Endothelial cell (in vitro differentiated cells): ENCODE measurements around the gene VWF. TPM values are rescaled to one million over a fixed set of nuclear protein-coding genes. Genes with fewer than 3 reads are reported as not detected.

Experiments
- DNase-seq: peaks from one replicate; pipeline ENCODE4 v3.0.0; 2021; ENCODE audit warnings: low spot score
- H3K27ac Mint-ChIP-seq: one replicate; pipeline ENCODE4 v1.8.0; 2021; ENCODE audit warnings: mixed read lengths, inconsistent platforms; ENCODE audit not compliant: unreplicated experiment
- H3K27me3 Mint-ChIP-seq: one replicate; pipeline ENCODE4 v1.8.0; 2021; ENCODE audit warnings: mild to moderate bottlenecking, moderate library complexity, mixed read lengths, inconsistent platforms; ENCODE audit not compliant: unreplicated experiment
- H3K36me3 Mint-ChIP-seq: one replicate; pipeline ENCODE4 v1.8.0; 2021; ENCODE audit warnings: mild to moderate bottlenecking, low read depth, mixed read lengths, inconsistent platforms; ENCODE audit not compliant: unreplicated experiment
- H3K4me1 Mint-ChIP-seq: one replicate; pipeline ENCODE4 v1.8.0; 2021; ENCODE audit warnings: mild to moderate bottlenecking, mixed read lengths, inconsistent platforms; ENCODE audit not compliant: unreplicated experiment
- H3K4me3 Mint-ChIP-seq: one replicate; pipeline ENCODE4 v1.8.0; 2021; ENCODE audit warnings: mild to moderate bottlenecking, mixed read lengths, inconsistent platforms; ENCODE audit not compliant: unreplicated experiment
- H3K9me3 Mint-ChIP-seq: one replicate; pipeline ENCODE4 v1.8.0; 2021; ENCODE audit warnings: mixed read lengths, inconsistent platforms; ENCODE audit not compliant: unreplicated experiment
- total RNA-seq: library from RNA; stranded (reverse); fragmentation: NEBNext Ultra II Directional; extraction: Animal tissue kit (Norgen Biotek cat#: 25700); gene quantifications from one replicate; pipeline ENCODE4 v1.2.1, GENCODE V29; 2021; ENCODE audit not compliant: unreplicated experiment
- TF ChIP-seq, protein P1 (sequence below): fragments of 200-600 bp; sonication (generic); IDR thresholded peaks from one replicate; pipeline ENCODE4 v1.5.0; 2021; ENCODE audit warnings: antibody characterized with exemption; ENCODE audit not compliant: unreplicated experiment

Gene VWF
- total RNA-seq, 1 donor from 2014 or later = 56.0 TPM

DNA sequence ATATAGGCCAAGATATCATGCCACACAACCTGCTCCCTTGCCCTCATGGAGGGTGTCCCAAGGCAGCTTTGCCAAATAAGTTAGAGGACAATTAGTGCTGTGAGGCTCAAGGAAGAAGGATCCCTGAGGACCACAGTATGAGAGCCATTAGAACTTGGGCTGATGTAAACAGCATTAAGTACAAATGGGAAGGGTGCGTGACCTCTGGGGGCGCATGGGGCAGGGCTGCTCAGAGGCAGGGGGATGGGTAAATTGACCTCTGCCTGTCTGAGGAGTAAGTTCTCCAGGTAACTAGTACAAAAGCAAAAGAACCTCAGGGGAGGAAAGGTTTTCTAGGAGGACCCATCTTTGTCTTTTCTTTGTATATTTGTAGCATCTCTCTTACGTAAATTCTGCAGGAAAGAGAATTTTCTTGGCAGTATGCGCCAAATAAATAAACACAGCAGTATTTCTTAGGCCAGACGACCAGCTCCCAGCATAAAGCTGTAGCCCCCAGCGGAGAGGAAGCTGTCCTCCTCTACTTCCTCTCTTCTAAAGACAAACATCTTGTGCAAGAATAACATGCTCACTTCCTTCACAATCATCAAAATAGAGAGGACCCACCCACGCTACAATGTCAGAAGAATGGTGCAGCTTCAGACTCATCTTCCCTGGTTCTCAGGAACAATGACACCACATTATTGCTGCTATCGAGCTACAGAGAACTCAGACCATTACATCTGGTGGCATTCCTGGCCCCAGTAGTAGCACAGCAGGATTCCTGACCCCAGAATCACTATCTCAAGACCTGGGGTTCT is 16.4 kb upstream of the VWF start:
- H3K4me3 Mint-ChIP-seq = no peak overlapping the region

DNA sequence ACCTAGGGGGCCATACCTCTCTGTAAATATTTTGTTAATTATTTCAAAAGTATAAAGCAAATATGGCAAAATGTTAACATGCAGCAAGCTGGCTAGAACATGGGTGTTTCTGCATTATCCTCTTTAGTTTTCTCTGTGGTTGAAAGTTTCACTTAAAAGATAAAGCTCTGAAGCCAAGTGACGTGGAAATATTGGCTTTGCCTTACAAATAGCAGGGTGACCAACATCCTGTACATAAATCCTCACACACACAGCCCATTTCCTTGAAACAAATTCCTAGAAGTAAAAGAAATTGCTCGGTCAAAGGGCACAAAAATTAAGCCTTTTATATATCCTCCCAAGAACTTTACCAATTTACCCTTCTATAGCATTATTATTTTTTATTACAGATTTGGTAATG is 10.6 kb upstream of the VWF start:
- Mint-ChIP-seq H3K4me3 (no peak overlapping the region), H3K9me3 (no peaks in the 10 kb centered on the region), H3K4me1 (peaks cover 7% of the 10 kb centered on the region), H3K27ac (no peak overlapping the region), H3K36me3 (peaks cover 3% of the 10 kb centered on the region), H3K27me3 (peaks cover 3% of the 10 kb centered on the region)
- TF ChIP-seq, protein P1, sequence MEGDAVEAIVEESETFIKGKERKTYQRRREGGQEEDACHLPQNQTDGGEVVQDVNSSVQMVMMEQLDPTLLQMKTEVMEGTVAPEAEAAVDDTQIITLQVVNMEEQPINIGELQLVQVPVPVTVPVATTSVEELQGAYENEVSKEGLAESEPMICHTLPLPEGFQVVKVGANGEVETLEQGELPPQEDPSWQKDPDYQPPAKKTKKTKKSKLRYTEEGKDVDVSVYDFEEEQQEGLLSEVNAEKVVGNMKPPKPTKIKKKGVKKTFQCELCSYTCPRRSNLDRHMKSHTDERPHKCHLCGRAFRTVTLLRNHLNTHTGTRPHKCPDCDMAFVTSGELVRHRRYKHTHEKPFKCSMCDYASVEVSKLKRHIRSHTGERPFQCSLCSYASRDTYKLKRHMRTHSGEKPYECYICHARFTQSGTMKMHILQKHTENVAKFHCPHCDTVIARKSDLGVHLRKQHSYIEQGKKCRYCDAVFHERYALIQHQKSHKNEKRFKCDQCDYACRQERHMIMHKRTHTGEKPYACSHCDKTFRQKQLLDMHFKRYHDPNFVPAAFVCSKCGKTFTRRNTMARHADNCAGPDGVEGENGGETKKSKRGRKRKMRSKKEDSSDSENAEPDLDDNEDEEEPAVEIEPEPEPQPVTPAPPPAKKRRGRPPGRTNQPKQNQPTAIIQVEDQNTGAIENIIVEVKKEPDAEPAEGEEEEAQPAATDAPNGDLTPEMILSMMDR = no peak
- DNase-seq = no peak

More for the DNA sequence above, 16.4 kb upstream of the VWF start:
- Mint-ChIP-seq H3K36me3 (peaks cover 3% of the 10 kb centered on the region), H3K27me3 (peaks cover 2% of the 10 kb centered on the region), H3K4me1 (peaks cover 32% of the 10 kb centered on the region), H3K9me3 (no peaks in the 10 kb centered on the region), H3K27ac (peak overlapping the region; percentile 90)
- DNase-seq = no peak
- TF ChIP-seq, protein P1 = no peak

DNA sequence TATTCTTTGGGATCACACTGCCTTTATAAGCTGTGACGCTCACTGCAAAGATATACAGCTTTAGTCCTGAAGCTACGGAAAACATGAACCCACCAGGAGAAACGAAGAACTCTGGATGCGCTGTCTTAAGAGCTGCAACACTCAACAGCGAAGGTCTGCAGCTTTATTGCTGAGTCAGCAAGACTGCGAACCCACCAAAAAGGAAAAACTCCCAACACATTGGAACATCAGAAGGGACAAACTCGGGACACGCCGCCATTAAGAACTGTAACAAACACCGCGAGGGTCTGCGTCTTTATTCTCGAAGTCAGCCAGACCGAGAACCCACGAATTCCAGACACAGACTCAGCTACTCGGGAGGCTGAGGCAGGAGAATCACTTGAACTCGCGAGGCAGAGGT is 9.2 kb upstream of the VWF start:
- peaks cover 3% of the 10 kb centered on the region for H3K4me1 Mint-ChIP-seq
- no peak for DNase-seq

DNA sequence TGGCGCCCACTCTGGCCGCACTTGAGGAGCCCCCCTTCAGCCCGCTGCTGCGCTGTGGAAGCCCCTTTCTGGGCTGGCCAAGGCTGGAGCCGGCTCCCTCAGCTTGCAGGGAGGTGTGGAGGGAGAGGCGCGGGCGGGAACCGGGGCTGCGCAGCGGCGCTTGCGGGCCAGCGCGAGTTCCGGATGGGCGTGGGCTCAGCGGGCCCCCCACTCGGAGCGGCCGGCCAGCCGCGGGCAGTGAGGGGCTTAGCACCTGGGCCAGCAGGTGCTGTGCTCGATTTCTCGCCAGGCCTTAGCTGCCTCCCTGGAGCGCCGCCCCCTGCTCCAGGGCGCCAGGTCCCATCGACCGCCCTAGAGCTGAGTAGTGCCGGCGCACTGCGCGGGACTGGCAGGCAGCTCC is 8.0 kb upstream of the VWF start:
- no peak overlapping the region for H3K27ac Mint-ChIP-seq
- H3K36me3 Mint-ChIP-seq = peaks cover 3% of the 10 kb centered on the region
- TF ChIP-seq, protein P1 = no peak
- no peaks in the 10 kb centered on the region for H3K9me3 Mint-ChIP-seq
- peaks cover 11% of the 10 kb centered on the region for H3K4me1 Mint-ChIP-seq
- H3K4me3 Mint-ChIP-seq = no peak overlapping the region
- DNase-seq = no peak
- H3K27me3 Mint-ChIP-seq = peaks cover 3% of the 10 kb centered on the region

More for the DNA sequence above, 9.2 kb upstream of the VWF start:
- H3K27ac Mint-ChIP-seq = no peak overlapping the region
- no peak overlapping the region for H3K4me3 Mint-ChIP-seq
- TF ChIP-seq, protein P1 = no peak
- H3K36me3 Mint-ChIP-seq = peaks cover 3% of the 10 kb centered on the region
- H3K9me3 Mint-ChIP-seq = no peaks in the 10 kb centered on the region
- H3K27me3 Mint-ChIP-seq = peaks cover 3% of the 10 kb centered on the region

DNA sequence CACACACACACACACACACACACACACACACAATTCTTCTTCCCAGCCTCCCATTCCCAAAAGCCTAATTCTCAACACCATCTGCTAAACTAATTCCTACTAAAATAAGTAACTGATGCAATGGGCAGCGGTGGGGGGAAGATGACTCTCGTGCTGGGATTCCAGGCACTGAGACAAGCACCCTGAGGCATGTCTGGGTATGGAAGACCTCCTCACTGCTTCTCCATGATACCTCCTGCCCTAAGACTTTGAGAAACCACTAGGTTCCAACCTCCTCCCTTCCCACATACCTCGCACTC is 789 bp upstream of the VWF start:
- Mint-ChIP-seq H3K27me3 (no peaks in the 10 kb centered on the region), H3K4me3 (no peak overlapping the region), H3K4me1 (peaks cover 42% of the 10 kb centered on the region), H3K27ac (peak overlapping the region; percentile 93), H3K9me3 (no peaks in the 10 kb centered on the region), H3K36me3 (no peaks in the 10 kb centered on the region)
- TF ChIP-seq, protein P1 = no peak
- no peak for DNase-seq
